ENCODE measurements around the gene ALOX15.
A peak's percentile ranks its signal among the peaks of the same experiment; 100 is the strongest.
"Not testable (repeated sequence)": the region's sequence is repeated elsewhere in the genome, so short reads cannot be mapped to it uniquely, and the experiment has no call there.

ALOX15 gene

DNA sequence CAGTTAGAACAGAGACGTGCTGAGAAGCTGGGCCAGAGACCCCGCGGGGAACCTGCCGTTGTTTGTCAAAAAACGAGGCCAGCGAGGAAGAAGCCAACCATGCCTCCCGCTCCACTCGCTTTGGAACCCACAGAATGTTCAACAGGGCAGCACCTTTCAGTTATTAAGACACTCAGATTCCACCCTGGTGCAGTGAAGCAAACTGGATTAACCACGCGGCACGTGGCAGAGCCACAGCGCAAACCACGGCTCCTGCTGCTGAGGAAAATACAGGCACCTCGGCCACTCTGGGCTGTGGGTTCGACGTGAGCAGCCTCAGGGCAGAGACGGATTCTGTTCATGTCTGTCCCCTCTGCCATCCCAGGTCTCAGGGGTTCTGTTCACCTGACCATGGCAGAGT lies 24.4 kb downstream of the ALOX15 start:
- no peak for DNase-seq

DNA sequence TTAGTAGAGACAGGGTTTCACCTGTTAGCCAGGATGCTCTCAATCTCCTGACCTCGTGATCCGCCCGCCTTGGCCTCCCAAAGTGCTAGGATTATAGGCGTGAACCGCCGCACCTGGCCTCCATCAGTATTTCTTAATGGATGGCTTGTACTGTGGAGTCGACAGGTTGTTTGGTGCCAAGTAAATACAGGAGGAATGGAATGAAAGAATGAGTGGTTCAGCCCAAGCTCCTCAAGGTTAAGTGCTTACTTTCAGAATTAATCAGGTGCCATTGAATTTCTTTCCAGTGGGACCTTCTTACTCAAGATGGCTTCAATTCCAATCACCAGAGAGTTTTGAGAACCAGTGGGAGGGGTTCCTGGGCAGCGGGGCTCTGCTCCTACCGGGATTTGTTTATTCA lies 25.0 kb downstream of the ALOX15 start:
- DNase-seq = no peak

DNA sequence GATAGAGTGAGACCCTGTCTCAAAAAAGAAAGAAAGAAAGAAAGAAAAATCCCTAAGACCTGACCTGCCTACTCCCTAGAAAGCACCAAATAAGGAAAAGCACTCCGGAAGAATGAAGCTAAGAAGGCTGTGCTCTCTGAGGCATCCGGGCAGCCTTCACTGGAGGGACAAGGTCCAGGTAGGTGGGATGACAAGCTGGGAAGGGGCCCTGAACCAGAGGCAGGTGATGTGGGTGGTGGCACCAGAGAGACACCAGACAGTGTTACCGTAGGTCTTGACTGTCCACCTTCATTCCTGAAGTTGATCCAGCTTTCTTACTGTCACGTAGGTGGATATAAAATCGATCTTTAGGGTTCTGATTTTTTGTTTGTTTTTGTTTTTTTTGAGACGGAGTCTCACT lies 30.8 kb downstream of the ALOX15 start:
- no peak for DNase-seq

DNA sequence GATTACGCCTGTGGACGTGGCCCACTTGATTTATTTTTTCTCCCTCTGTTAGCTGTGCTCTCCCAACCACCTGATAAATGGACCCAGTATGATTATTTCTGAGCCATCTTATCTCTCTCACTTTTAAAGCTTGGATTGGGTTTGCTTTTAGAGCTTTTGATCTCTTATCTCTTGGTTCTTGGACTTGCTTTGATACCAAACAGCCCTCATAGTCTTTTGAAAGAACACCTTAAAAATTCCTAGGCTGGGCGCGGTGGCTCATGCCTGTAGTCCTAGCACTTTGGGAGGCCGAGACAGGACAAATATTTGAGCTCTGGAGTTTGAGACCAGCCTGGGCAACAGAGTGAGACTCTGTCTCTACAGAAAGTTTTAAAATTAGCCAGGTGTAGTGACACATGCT lies 31.3 kb downstream of the ALOX15 start:
- DNase-seq = no peak

DNA sequence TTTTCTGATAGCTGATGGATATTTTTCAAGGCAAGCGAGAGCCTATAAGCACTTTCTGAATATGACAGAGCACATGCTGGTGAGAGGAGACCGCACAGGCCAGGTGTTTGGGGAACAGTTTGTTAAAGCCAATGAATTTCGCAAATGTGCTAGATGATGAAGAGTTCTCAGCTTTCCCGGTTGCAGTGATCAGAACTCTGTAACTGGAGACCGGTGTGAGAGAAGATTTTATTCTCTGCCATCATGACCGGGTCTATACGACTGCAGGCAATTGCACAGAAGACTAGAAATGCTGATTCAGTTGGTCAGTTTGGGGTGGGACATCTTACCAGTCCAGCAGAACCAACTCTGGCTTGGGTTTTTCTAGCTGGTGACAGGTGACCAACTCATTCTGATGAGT lies 31.7 kb downstream of the ALOX15 start:
- no peak for DNase-seq

DNA sequence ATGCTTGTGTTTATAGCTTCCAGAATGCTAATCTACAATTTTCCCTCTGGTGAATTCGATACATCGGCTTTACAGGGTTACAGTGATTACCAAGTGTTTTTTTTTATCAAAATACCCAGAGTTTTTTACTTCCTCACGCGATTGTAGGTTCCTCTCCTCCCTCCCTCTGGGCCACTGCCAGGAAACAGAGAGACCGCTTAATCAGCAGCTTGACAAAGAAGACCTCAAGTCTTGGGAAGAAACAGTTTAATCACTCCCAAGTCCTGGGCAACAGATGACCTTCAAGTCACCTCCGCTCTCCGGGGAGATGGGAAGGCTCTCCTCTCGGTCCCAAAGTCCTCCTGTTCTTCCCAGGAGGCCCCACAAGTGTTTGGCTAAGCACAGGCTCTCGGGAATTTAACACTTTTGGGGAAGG lies 33.7 kb downstream of the ALOX15 start:
- peak; percentile 31 to 52 for DNase-seq

DNA sequence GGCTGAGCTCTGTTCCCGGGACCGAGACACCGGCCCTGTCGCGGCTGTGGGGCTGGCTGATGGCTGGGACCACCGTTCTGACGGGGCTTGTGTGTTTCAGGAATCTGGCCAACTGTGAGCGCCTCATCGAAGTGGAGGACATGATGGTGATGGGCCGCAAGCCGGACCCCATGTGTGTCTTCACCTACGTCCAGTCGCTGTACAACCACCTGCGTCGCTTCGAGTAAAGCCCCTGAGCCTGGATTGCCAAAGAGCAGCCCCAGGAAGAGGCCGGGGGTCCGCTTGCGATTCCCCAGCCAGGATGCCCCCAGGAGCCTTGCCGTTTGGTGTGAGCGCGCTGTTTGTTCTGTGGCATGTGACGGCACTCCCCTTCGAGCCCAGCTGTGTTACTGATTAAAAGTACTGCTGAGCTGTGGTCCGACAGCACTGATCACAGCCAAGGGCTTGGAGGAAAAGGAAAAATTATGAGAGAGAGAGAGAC lies 34.2 kb downstream of the ALOX15 start:
- DNase-seq = no peak

DNA sequence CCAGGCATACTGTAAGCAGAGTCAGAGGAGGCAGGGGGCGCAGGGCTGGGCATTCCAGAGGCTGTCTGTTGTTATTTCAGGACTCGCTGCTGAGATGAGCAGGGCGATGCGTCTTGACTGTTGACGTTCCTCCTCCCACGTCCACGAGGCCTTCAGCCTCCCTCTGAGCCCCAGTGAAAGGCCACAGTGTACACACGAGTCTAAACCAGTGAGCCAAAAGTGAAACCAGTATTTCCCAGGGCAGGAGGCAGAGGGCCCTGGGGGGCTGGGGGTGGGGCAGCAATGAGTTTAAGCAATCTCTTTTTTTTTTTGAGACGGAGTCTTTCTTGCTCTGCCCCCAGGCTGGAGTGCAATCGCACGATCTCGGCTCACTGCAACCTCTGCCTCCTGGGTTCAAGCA lies 35.7 kb downstream of the ALOX15 start:
- DNase-seq = peak in 1 of 2 experiments; percentile 0

DNA sequence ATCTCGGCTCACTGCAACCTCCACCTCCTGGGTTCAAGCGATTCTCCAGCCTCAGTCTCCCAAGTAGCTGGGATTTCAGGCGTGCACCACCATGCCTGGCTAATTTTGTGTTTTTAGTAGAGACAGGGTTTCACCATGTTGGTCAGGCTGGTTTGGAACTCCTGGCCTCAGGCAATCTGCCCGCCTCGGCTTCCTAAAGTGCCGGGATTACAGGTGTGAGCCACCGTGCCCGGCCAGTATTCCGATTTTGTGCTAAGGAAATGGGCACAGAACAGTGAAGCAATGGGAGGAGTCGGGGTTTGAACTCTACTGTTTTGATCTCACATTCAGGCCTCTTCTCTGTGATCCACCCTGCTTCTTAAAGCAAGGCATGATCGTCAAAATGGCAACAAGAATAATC lies 36.7 kb downstream of the ALOX15 start:
- not testable (repeated sequence) for DNase-seq

DNA sequence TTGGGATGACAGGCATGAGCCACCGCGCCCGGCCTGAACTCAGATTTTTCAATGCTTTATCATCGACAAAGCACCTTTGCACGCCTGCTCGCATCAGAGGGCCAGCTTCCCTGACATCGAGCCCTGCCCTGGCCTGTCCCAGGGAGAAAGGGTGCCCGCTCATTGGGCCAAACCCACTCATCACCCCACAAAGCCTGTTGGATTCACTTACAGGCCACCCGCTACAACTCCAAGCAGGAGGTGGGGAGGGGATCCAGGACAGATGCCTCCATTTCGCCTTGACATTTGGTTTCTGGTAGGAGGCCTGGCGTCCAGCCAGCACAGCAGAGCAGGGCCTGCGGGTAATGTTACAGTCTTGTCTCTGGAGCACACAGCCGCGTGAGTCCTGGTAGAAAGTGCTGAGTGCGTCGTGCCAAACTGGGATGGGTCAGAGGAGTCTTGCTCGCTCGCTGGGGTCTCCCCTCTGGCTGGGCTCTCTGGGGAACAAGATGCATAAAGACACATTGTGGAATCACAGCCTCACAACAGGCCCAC lies 37.3 kb downstream of the ALOX15 start:
- DNase-seq = no peak

DNA sequence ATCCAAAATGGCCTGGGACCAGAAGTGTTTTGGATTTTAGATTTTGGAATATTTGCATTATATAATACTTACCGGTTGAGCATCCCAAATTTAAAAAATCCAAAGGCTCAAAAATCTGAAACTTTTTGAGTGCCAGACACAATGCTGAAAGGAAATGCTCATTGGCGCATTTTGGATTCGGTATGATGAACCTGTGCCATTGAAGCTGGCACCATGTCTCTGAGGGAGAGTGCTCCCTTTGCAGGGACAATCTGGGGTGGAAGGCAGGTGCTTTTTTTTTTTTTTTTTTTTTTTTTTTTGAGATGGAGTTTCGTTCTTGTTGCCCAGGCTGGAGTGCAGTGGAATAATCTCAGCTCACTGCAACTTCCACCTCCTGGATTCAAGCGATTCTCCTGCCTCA lies 39.4 kb downstream of the ALOX15 start:
- no peak for DNase-seq

DNA sequence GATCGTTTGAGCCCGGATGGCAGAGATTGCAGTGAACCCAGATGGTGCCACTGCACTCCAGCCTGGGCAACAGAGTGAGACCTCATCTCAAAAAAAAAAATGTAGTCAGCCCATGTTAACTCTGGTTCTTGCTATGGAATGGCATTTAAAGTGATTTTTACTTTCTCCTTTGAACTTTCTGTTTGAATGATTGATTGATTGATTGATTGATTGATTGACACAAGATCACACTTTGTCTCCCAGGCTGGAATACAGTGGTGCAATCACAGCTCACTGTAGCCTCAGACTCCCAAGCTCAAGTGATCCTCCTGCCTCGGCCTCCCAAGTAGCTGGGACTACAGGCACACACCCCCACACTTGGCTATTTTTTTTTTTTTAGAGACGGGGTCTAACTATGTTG lies 40.2 kb downstream of the ALOX15 start:
- no peak for DNase-seq

DNA sequence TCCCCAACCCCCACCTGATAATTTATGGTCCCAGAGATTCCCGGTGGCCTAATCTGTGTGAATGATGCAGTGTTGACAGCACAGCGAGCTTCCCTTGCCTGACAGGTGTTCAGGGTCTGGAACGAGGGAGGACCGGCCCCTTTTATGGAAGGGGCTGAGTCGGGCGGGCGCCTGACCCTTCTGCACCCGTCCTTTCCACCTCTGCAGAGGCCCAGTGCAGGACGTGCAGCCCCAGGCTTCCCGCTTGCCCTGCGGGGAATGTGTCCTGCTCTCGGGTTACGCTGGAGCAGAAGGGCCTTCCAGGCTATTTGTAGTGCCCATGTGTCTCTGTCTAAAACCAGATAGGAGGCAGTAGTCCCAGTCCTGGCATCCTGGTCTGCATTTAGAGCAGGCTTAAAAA lies 40.9 kb downstream of the ALOX15 start:
- DNase-seq = no peak

DNA sequence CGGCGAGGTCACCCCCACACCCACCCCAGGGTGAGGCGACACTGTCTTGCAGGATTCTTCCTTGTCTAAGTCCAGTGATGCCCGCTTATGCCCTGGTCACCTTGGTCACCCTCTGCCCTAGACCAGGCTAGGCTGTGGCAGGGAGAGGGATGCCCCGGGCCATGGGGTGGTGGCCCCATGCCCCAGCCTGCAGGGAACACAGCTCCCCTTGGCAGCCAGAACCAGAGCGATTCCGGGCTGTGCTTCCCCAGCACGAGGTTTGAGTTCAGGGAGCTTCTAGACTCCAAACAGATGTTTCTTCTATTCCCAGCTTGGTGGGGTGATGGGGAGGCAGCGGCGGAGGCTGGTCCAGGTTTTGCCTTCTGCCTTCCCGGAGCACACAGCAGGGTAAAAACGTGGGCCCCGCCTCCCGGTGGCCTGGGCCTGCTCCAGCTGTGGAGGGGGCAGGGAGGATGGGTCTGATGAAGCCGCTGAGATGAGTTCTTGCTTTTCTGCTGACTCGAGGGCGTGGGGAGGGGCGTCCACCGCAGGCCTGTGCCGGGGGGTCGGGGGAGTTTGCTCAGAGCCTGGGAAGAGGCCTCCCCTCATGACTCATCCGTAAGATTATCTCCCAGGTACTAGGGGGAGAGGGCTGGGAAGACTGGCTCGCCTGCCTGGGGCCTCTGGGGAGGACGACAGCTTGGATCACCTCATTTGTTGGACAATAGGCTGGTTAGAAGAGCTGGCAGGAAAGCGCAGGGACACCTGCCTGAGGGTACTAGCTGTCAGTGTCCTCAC lies 41.8 kb downstream of the ALOX15 start:
- no peak for DNase-seq

DNA sequence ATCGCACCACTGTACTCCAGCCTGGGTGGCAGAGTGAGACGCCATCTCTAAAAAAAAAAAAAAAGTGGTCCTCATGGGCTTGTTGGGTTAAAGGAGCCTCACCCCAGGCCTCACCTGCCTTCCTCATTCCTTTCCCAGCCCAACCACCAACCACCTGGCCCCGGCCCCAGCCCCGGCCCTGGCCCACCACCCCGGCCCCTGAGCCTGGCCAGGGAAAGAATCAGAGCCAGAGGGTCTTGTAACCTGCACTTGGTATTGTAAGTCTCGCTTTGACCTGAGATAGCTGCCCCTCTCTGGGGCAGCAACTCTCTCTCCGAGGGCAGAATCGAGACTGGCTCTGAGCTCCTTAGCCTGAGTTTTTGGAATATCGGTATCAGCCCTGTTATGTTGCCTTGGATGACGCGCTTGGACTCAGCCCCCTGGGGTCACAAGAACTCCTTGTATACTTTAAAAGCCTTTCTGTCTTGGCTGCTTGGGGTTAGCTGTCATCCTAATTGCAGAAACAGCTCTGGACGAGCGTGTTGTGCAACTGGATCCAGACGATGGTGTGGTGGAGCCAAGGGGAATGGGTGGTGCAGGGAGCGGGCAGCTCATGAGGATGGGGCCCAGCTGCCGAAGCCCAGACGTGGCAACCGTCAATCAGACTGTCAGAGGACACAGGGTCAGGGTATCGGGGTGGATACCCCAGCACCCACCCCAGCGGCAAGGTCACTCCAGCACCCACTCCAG lies 42.5 kb downstream of the ALOX15 start:
- no peak for DNase-seq

DNA sequence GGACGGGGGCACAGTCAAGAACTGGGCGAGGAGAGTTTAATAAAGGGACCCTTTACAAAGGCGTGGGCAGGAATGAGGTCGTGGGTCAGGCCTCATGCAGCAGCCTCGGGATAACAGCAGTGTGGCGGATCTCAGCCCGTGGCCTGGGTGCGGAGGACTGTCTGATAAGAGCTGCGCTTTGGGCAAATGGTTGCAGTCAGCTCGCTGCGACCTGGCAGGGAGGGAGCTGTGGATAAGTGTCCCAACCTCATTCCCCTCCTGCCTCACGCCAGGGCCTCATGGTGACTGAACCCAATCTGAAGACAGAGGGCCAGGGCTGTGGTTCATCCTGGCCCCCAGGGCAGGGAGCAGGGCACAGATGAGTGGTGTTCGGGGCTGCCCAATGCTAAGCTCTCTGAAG lies 43.5 kb downstream of the ALOX15 start:
- no peak for DNase-seq

DNA sequence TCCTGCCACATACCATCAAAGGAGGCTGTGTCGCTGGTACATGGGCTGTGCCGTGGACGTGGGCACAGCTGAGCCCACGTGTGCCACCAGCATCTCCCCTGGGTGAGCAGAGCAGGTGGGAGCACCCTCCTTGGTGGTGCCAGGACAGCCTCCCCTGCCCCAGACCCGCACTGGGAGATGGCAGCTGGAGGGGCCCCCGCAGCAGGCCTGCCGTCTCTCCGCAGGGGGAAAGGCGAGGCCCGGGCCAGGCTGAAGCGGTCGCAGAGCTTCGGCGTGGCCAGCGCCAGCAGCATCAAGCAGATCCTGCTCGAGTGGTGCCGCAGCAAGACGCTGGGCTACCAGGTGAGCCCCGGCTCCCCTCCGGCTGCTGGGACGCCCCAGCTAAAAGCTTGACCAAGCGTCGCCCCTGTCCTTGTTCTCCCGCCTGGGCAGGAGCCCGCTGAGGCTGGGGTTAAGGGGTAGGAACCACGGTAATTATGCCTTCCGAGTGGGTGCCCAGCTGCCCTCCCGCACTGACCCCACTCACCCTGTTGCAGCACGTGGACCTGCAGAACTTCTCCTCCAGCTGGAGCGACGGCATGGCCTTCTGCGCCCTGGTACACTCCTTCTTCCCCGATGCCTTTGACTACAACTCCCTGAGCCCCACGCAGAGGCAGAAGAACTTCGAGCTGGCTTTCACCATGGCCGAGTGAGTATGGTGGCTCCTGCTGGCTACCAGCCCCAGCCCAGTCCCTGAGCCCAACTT lies 44.7 kb downstream of the ALOX15 start:
- no peak for DNase-seq

DNA sequence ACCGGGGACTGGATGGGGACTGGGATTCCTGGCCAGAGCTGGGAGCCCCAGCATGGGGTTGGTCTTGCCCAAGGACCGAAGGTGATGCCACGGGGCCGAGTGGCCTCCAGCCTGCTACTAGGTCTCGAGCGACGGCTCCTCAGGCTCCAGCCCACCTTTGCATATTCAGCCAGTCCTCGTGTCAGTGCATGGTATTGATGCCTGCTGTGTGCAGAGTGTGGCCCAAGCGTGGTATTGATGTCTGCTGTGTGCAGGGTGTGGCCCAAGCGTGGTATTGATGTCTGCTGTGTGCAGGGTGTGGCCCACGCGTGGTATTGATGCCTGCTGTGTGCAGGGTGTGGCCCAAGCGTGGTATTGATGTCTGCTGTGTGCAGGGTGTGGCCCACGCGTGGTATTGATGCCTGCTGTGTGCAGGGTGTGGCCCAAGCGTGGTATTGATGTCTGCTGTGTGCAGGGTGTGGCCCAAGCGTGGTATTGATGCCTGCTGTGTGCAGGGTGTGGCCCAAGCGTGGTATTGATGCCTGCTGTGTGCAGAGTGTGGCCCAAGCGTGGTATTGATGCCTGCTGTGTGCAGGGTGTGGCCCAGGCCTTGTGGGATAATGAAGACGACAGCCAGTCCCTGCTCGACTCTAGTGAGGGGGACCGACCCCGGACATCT lies 45.7 kb downstream of the ALOX15 start:
- DNase-seq = not testable (repeated sequence)

DNA sequence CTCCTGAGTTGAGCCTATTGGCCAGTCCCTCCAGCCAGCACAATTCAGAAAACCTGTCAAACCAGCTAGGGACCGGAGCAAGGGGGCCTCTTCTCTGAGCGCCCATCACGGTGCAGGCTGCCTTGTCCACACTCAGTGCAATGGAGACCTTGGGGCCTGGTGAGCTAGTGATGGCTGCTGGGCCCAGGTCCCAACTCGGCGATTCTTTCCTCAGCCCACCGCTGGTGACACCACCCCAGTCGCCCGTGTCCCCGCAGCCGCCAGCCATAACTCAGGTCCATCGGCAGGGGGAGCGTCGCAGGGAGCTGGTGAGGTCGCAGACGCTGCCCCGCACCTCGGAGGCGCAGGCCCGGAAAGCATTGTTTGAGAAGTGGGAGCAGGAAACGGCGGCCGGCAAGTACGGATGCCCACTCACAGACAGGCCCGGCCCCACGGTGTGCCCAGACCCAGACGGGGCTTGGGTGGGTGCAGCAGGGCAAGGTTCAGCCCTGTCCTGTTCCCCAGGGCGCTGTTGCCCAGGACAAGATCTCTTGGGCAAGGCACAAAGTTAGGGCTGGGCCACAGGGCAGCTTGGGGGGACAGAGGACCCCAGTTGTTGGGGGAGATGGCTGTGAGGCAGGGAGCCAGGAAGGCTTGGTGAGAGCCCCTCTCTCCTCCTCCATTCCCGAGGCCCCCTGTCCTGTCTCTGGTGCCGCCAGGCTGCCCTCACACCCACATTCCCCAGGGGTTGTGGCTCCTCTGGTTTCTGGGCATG lies 46.4 kb downstream of the ALOX15 start:
- no peak for DNase-seq

DNA sequence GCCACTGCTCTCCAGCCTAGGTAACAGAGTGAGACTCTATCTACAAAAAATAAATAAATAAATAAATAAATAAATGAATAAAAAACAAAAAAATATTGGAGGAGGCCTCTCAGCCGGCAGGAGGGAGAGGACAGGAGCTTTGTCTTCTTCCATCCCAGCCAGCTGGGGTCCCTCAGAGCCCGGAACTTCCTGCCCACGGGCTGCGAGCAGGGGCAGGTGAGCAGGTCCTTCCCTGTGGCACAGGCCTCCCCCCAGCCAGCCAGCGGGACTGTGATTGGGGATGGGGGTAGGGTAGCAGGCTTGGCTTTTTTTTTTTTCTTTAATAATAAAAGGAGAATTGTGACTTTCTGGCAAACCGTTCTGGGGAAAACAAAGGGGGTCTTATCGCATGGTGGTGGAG lies 47.1 kb downstream of the ALOX15 start:
- DNase-seq = no peak

DNA sequence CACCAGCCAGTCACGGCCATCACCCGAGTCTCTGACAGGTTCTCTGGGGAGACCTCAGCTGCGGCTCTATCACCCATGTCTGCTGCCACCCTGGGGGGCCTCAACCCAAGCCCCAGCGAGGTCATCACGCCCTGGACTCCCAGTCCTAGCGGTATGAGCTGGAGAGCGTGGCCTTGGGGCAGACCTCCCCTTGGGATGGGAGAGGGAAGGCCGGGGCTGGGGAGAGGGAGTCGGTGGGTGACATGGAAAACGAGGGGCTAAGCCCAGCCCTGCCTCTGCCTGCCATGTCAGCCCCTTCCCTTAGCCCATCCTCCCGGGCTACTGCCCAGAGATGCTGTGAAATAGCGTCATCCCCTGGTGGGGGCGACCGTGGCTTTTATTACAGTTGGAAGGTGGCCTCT lies 48.5 kb downstream of the ALOX15 start:
- no peak for DNase-seq
